Osteoblast (primary cell): Measurements from ENCODE around the gene VASN. TPM values are rescaled to one million over a fixed set of nuclear protein-coding genes. Genes with fewer than 3 reads are reported as not detected.
A peak's percentile ranks its signal among the peaks of the same experiment; 100 is the strongest.
"Not testable (repeated sequence)": the region's sequence is repeated elsewhere in the genome, so short reads cannot be mapped to it uniquely, and the experiment has no call there.

ENCODE experiments used
- DNase-seq: peaks from one replicate; pipeline ENCODE4 v3.0.0; 2011; ENCODE audit warnings: low spot score, mixed read lengths; ENCODE audit not compliant: insufficient read length; ENCODE audit errors: missing footprints
- H2AFZ ChIP-seq: 2 replicates; pipeline ENCODE4 v1.6.0; 2011; ENCODE audit warnings: mild to moderate bottlenecking, low read length
- H3K27ac ChIP-seq: 2 replicates; pipeline ENCODE4 v1.5.1; 2011; ENCODE audit warnings: mild to moderate bottlenecking, low read depth, low read length, moderate library complexity
- H3K27me3 ChIP-seq: 2 replicates; pipeline ENCODE4 v1.6.0; 2012; ENCODE audit warnings: mild to moderate bottlenecking, control low read depth, inconsistent platforms, low read length, moderate library complexity; ENCODE audit not compliant: insufficient read depth
- H3K36me3 ChIP-seq: 2 replicates; pipeline ENCODE4 v1.5.1; 2011; ENCODE audit warnings: mild to moderate bottlenecking, low read length, control low read depth, moderate library complexity; ENCODE audit not compliant: insufficient read depth
- H3K4me1 ChIP-seq: 2 replicates; pipeline ENCODE4 v1.5.1; 2011; ENCODE audit warnings: mild to moderate bottlenecking, low read length, control low read depth, moderate library complexity; ENCODE audit not compliant: insufficient read depth
- H3K4me2 ChIP-seq: 2 replicates; pipeline ENCODE4 v1.6.0; 2011; ENCODE audit warnings: mild to moderate bottlenecking, low read length; ENCODE audit not compliant: insufficient read depth
- H3K4me3 ChIP-seq: fragments of 200-600 bp; sonication (generic); 3 replicates; pipeline ENCODE4 v1.5.1; 2012; ENCODE audit warnings: mild to moderate bottlenecking, low read length, inconsistent platforms; ENCODE audit not compliant: insufficient read depth
- H3K79me2 ChIP-seq: 2 replicates; pipeline ENCODE4 v1.6.0; 2012; ENCODE audit warnings: mild to moderate bottlenecking, low read length, control low read depth, inconsistent platforms; ENCODE audit not compliant: insufficient read depth
- H3K9me3 ChIP-seq: 2 replicates; pipeline ENCODE4 v1.5.1; 2011; ENCODE audit warnings: low read depth, low read length, control low read depth
- H4K20me1 ChIP-seq: 2 replicates; pipeline ENCODE4 v1.6.0; 2012; ENCODE audit warnings: mild to moderate bottlenecking, low read length, control low read depth; ENCODE audit not compliant: insufficient read depth
- CTCF ChIP-seq: IDR thresholded peaks from 2 replicates; pipeline ENCODE4 v1.5.1; 2011; ENCODE audit warnings: mild to moderate bottlenecking, low read depth, low read length, moderate library complexity; ENCODE audit errors: extremely low read depth
- total RNA-seq: library from RNA; depleted of rRNA; stranded (reverse); fragments of >200 nt; gene quantifications from 2 replicates; pipeline ENCODE4 v1.2.3, GENCODE V29; 2012

VASN gene
- total RNA-seq, 1 donor = 217 TPM

- DNase-seq = peak; percentile 100
- Histone ChIP-seq H3K4me3 (no peak overlapping the region), H3K27me3 (no peaks in the 10 kb centered on the region), H3K79me2 (peaks cover 83% of the 10 kb centered on the region), H2AFZ (no peak overlapping the region), H3K27ac (no peak overlapping the region), H3K9me3 (no peaks in the 10 kb centered on the region), H3K4me1 (peaks cover 15% of the 10 kb centered on the region), H4K20me1 (peaks cover 57% of the 10 kb centered on the region), H3K36me3 (peaks cover 12% of the 10 kb centered on the region), H3K4me2 (no peak overlapping the region)
- peak; percentile 90 for TF ChIP-seq CTCF
These were observed 41.3 kb upstream of the VASN start for GRCh38 chr16:4330277-4330874.

- no peaks in the 10 kb centered on the region for H3K9me3 ChIP-seq
- peaks cover 69% of the 10 kb centered on the region for H3K79me2 ChIP-seq
- H3K4me2 ChIP-seq = no peak overlapping the region
- no peak overlapping the region for H3K4me3 ChIP-seq
- no peak overlapping the region for H2AFZ ChIP-seq
- no peak for DNase-seq
- no peaks in the 10 kb centered on the region for H3K27me3 ChIP-seq
- peaks cover 15% of the 10 kb centered on the region for H3K4me1 ChIP-seq
- peaks cover 19% of the 10 kb centered on the region for H3K36me3 ChIP-seq
- no peak for TF ChIP-seq CTCF
- peaks cover 47% of the 10 kb centered on the region for H4K20me1 ChIP-seq
- H3K27ac ChIP-seq = no peak overlapping the region
These were observed 39.6 kb upstream of the VASN start for GRCh38 chr16:4332083-4332482.

- H2AFZ ChIP-seq = no peak overlapping the region
- peaks cover 45% of the 10 kb centered on the region for H4K20me1 ChIP-seq
- H3K36me3 ChIP-seq = peaks cover 21% of the 10 kb centered on the region
- H3K79me2 ChIP-seq = peaks cover 65% of the 10 kb centered on the region
- no peaks in the 10 kb centered on the region for H3K27me3 ChIP-seq
- no peak for DNase-seq
- peaks cover 15% of the 10 kb centered on the region for H3K4me1 ChIP-seq
- no peak overlapping the region for H3K4me3 ChIP-seq
- no peak overlapping the region for H3K27ac ChIP-seq
- H3K4me2 ChIP-seq = no peak overlapping the region
- TF ChIP-seq CTCF = no peak
- no peaks in the 10 kb centered on the region for H3K9me3 ChIP-seq
These were observed 38.9 kb upstream of the VASN start for GRCh38 chr16:4332623-4333307.

- DNase-seq = no peak
- TF ChIP-seq CTCF = no peak
- H3K36me3 ChIP-seq = peaks cover 21% of the 10 kb centered on the region
- no peak overlapping the region for H3K4me3 ChIP-seq
- no peaks in the 10 kb centered on the region for H3K9me3 ChIP-seq
- no peak overlapping the region for H2AFZ ChIP-seq
- peaks cover 10% of the 10 kb centered on the region for H3K4me1 ChIP-seq
- no peaks in the 10 kb centered on the region for H3K27me3 ChIP-seq
- no peak overlapping the region for H3K27ac ChIP-seq
- H3K79me2 ChIP-seq = peaks cover 60% of the 10 kb centered on the region
- H3K4me2 ChIP-seq = no peak overlapping the region
- peaks cover 41% of the 10 kb centered on the region for H4K20me1 ChIP-seq
These were observed 38.4 kb upstream of the VASN start for GRCh38 chr16:4333308-4333638.

- not testable (repeated sequence) for DNase-seq, H2AFZ ChIP-seq, H3K27ac ChIP-seq, H3K4me3 ChIP-seq, H3K4me1 ChIP-seq, H3K4me2 ChIP-seq, H3K9me3 ChIP-seq, H3K27me3 ChIP-seq
- Histone ChIP-seq H3K36me3 (peaks cover 23% of the 10 kb centered on the region), H3K79me2 (peaks cover 55% of the 10 kb centered on the region), H4K20me1 (peaks cover 38% of the 10 kb centered on the region)
These were observed 37.9 kb upstream of the VASN start for GRCh38 chr16:4333714-4334113.
